ENCODE data around the gene SLC39A11.

SLC39A11 gene

DNA sequence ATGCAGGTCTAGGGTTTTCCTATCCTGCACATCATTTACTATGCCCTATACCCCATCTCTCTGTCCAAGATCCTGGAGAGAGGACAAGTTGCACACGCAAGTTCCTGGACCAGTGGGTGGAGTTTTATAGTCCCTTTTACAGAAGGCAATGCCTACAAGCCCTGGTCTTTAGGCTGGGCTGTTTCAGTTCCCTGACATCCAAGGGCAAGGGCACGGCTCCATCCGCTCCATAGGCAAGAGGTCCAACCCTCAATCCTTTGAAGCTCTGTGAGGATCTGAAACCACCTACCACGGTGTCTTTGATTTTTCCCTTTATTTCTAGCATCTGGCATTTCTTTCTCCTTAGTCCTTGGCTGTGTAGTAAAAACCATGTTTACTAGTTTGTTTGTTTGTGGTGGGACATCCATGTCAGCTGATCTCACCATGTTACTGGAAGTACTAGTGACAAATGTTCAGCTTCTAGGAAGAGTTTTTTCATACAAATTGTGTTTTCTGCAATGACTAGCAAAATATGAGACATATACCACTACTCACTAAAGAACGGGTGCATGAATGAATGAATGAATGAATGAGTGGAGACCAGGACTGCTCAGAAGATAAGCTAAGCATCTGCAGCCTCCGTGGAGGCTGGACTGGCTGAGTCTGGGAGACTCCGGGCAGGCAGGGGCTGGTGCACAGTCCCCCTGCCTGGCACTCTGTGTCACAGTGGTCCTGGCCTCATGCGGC is 359.4 kb downstream of the SLC39A11 start:
- H3K27ac ChIP-seq = no peak overlapping the region
- no peak for TF ChIP-seq CTCF (IDR thresholded peaks at IDR 0.05; ENCODE audit: low read depth, low read length)
- no peaks in the 10 kb centered on the region for H3K27me3 ChIP-seq (ENCODE audit: insufficient read depth, low read depth, severe bottlenecking)
- H3K4me3 ChIP-seq (ENCODE audit: low read depth, low read length) = no peak overlapping the region
- H3K9me3 ChIP-seq (ENCODE audit: severe bottlenecking) = no peaks in the 10 kb centered on the region
- H3K36me3 ChIP-seq = peaks cover 39% of the 10 kb centered on the region
- DNase-seq = no peak

DNA sequence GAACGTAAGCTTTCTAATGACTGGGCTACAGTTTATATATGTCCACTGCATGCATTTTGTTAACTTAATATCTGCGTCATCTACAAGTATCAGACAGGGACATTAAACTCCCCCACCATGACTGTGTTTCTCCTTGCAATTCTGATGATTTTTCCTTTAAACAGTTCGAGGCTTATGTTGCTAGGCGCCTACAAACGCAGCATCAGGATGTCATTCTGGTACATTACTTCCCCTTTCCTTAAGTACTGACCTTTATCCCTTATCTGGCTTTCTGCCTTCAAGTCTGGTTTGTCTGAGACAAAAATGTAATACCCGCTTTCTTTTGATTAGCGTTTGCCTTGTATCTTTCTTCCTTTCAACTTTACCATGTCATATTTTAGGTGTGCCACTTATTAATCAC is 362.4 kb downstream of the SLC39A11 start:
- TF ChIP-seq CTCF (IDR thresholded peaks at IDR 0.05; ENCODE audit: low read depth, low read length) = no peak
- Histone ChIP-seq H3K4me3 (ENCODE audit: low read depth, low read length) (no peak overlapping the region), H3K9me3 (ENCODE audit: severe bottlenecking) (no peaks in the 10 kb centered on the region), H3K36me3 (peaks cover 22% of the 10 kb centered on the region), H3K27ac (no peak overlapping the region), H3K27me3 (ENCODE audit: insufficient read depth, low read depth, severe bottlenecking) (no peaks in the 10 kb centered on the region)
- no peak for DNase-seq

GRCh38 chr17:72726936-72727335 is 365.6 kb downstream of the SLC39A11 start:
- no peak overlapping the region for H3K27ac ChIP-seq
- peaks cover 12% of the 10 kb centered on the region for H3K36me3 ChIP-seq
- no peaks in the 10 kb centered on the region for H3K9me3 ChIP-seq (ENCODE audit: severe bottlenecking)
- DNase-seq = no peak
- no peak for TF ChIP-seq CTCF (IDR thresholded peaks at IDR 0.05; ENCODE audit: low read depth, low read length)
- H3K4me3 ChIP-seq (ENCODE audit: low read depth, low read length) = no peak overlapping the region
- H3K27me3 ChIP-seq (ENCODE audit: insufficient read depth, low read depth, severe bottlenecking) = no peaks in the 10 kb centered on the region

DNA sequence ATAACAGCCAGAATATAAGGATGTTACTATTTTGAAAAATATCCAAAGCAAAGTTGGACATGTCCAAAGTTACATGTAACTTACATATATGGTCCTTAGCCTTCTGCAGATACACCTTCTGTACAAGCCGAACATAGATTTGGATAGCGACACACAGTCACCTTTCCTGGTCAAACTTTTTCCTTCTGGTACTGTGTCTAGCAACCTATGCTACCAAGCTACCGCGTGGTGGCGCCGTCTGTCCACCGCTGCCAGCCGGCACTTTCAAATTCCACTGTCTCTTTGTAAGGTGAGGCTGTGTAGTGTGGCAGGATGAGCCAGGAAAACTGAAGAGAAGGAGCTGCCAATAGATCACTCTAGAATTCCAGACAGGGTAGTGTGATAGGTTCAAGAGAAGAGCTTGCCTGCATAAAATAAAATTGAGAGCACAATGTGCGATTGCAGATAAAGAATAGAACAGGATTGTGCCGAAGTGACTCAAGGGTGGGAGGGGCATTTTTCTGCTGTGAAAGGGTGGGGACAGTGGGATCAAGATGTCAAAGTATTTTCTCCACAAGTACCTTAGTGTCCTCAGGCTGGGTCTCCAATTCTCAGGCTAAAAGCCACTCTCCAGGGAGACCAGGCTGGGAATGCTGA is 366.9 kb downstream of the SLC39A11 start:
- no peak overlapping the region for H3K27ac ChIP-seq
- H3K27me3 ChIP-seq (ENCODE audit: insufficient read depth, low read depth, severe bottlenecking) = no peaks in the 10 kb centered on the region
- peak; percentile 94 for TF ChIP-seq CTCF (IDR thresholded peaks at IDR 0.05; ENCODE audit: low read depth, low read length)
- peaks cover 9% of the 10 kb centered on the region for H3K36me3 ChIP-seq
- peak; percentile 76 for DNase-seq
- no peaks in the 10 kb centered on the region for H3K9me3 ChIP-seq (ENCODE audit: severe bottlenecking)
- H3K4me3 ChIP-seq (ENCODE audit: low read depth, low read length) = no peak overlapping the region

GRCh38 chr17:72724267-72724666 is 368.2 kb downstream of the SLC39A11 start:
- Histone ChIP-seq H3K27me3 (ENCODE audit: insufficient read depth, low read depth, severe bottlenecking) (no peaks in the 10 kb centered on the region), H3K9me3 (ENCODE audit: severe bottlenecking) (no peaks in the 10 kb centered on the region), H3K27ac (no peak overlapping the region), H3K36me3 (peaks cover 9% of the 10 kb centered on the region), H3K4me3 (ENCODE audit: low read depth, low read length) (no peak overlapping the region)
- DNase-seq = no peak
- TF ChIP-seq CTCF (IDR thresholded peaks at IDR 0.05; ENCODE audit: low read depth, low read length) = no peak

Measured in WERI-Rb-1 (cell line).